Ovary (tissue), 3 donors: ENCODE measurements around the gene MRFAP1L1.

ENCODE experiments used
- CTCF ChIP-seq, 3 donors: fragments of 450-650 bp in 2 of 3; fragments of 200-600 bp in 1 of 3; IDR thresholded peaks; one replicate each; pipeline versions ENCODE4 v1.5.1 to v1.8.0; 2016 to 2022; ENCODE audit warnings: antibody characterized with exemption in 3 of 3, mild to moderate bottlenecking in 1 of 3
- EP300 ChIP-seq: sonication (generic); formaldehyde crosslinking; IDR thresholded peaks from one replicate; pipeline ENCODE4 v1.6.1; 2017; ENCODE audit warnings: antibody characterized with exemption
- POLR2A ChIP-seq: fragments of 450-650 bp; IDR thresholded peaks from one replicate; pipeline ENCODE4 v1.6.1; 2017; ENCODE audit warnings: antibody characterized with exemption, mild to moderate bottlenecking, moderate library complexity
- donor health status: DM: no; HTN: no; CAD: no.

DNA sequence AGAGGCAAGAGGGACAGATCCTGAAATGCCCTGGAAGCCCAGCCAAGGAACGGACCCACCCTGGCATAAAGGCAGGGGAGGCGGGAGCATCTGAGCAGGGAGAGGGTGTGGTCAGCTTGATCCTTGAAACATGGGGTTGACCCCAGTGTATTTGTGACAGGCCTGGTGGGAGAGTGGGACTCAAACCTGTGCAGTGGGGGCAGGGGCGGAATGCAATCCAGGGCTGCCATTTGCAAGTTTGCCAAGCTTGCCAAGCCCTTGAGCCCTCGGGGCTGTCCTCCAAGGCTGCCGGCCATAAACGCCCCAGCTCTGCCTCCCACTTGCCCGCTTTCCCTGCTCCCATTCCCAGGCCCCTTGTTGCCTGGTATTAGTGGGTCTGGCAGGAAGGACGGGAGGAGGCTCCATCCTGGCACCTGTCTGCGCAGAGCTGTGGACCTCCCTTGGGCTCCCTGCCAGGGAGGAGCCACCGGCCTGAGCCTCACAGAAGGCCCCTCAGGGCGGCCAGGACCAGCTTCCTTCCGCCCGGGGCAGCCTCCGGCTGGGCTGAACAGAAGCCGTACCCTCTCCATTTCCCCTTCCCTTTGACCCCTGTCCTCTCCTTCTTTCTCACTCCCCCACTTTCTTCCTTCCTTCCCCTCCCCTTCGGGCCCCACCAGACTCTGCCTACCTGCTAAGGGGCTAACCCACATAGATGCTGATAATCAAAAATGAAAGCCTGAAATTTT lies 15.3 kb downstream of the MRFAP1L1 start:
- TF ChIP-seq CTCF (IDR thresholded peaks at IDR 0.05) (no peak), POLR2A (no peak), EP300 (no peak)
